HG02763 (cell line): ENCODE data around the gene PSMA6.

Experiments used
- ATAC-seq: cut with Tn5 transposase; IDR thresholded peaks from one replicate; pipeline ENCODE4 v1.9.1; 2021; ENCODE audit warnings: mild to moderate bottlenecking, moderate library complexity; ENCODE audit not compliant: unreplicated experiment

The PSMA6 gene

GRCh38 chr14:35365130-35366055 lies 73.2 kb downstream of the PSMA6 start:
- peak; percentile 49 for ATAC-seq

DNA sequence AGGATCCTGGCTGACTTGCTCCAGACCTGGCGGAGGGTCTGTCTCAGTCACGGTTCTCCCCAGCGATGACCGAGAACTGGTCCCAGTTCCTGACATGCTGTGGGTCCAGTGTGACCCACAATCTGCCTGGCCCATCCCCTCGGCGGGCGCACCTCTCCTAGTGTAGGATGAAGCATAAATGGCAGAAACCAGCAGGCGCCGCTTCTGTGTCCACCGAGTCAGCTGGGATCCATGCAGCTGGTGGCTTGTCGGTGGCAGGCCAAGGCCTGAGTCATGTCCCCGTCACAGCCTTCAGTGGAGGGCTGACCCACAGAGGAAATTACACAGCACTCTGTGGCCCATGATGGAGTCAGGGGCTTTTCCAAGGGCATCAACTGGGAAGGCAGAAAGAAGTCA lies 73.9 kb downstream of the PSMA6 start:
- ATAC-seq, result no peak

GRCh38 chr14:35366521-35366976 lies 74.4 kb downstream of the PSMA6 start:
- no peak for ATAC-seq

- no peak for ATAC-seq
Observed at GRCh38 chr14:35367056-35367372, 74.8 kb downstream of the PSMA6 start.
